Endothelial cell of umbilical vein (primary cell): ENCODE measurements around the gene RIMBP2. TPM values are rescaled to one million over a fixed set of nuclear protein-coding genes. Genes with fewer than 3 reads are reported as not detected.

Experiments used
- BruUV-seq: library from RNA; stranded (reverse); fragments of 400-500 nt; replicated peaks from 2 replicates; lab custom pipeline; 2021; lab: Mats Ljungman, UMichigan
- CTCF ChIA-PET: fragments of 300-600, 350-600 bp; sonication (Branson Sonifier 250); formaldehyde crosslinking; loops from one replicate; lab custom pipeline; 2021; ENCODE audit warnings: antibody characterized with exemption, inconsistent platforms; lab: Charles Lee
- POLR2A ChIA-PET: fragments of 300-600, 350-600 bp; sonication (Branson Sonifier 250); formaldehyde crosslinking; loops from one replicate; lab custom pipeline; 2021; ENCODE audit warnings: antibody characterized with exemption, inconsistent platforms; lab: Charles Lee
- DNase-seq: peaks from one replicate; pipeline ENCODE4 v3.0.0-alpha.2; 2011; ENCODE audit warnings: low read depth, low spot score
- FAIRE-seq: peaks from 2 replicates; lab custom pipeline; 2011; peaks lifted over from hg19 to GRCh38; lab: Jason Lieb, UNC
- H2AFZ ChIP-seq: 2 replicates; pipeline ENCODE4 v1.6.0; 2012; ENCODE audit warnings: low read depth, low read length, control low read depth, inconsistent platforms
- H3K27ac ChIP-seq: 2 replicates; pipeline ENCODE4 v1.5.1; 2011; ENCODE audit warnings: low read depth, mild to moderate bottlenecking, control low read depth, low read length, moderate library complexity; ENCODE audit not compliant: insufficient read depth
- H3K27me3 ChIP-seq, 2 experiments: 2 replicates each; pipeline versions ENCODE4 v1.6.0 to v1.6.1; 2011; ENCODE audit warnings: low read length in 2 of 2, mixed read lengths in 1 of 2; ENCODE audit not compliant: control insufficient read depth in 2 of 2, insufficient read depth in 2 of 2
- H3K36me3 ChIP-seq, 2 experiments: 2 replicates in 1 of 2; 3 replicates in 1 of 2; pipeline ENCODE4 v1.5.1; 2011; ENCODE audit warnings: low read length in 2 of 2, mild to moderate bottlenecking in 1 of 2, moderate library complexity in 1 of 2; ENCODE audit not compliant: control insufficient read depth in 2 of 2, insufficient read depth in 2 of 2; ENCODE audit errors: extremely low read depth in 1 of 2
- H3K4me1 ChIP-seq: 3 replicates; pipeline ENCODE4 v1.5.1; 2011; ENCODE audit warnings: mild to moderate bottlenecking, low read length; ENCODE audit not compliant: control insufficient read depth, insufficient read depth; ENCODE audit errors: extremely low read depth
- H3K4me2 ChIP-seq: 2 replicates; pipeline ENCODE4 v1.6.1; 2011; ENCODE audit warnings: low read length, control low read depth, mixed read lengths; ENCODE audit not compliant: insufficient read depth
- H3K4me3 ChIP-seq, 3 experiments: fragments of 200-600 bp in 1 of 3; sonication (generic), shearing (Covaris generic) in 1 of 3; replicated peaks in 1 of 3; 2 replicates each; pipeline ENCODE4 v1.5.1; 2011 to 2016; ENCODE audit warnings: control low read depth in 3 of 3, low read length in 3 of 3, mild to moderate bottlenecking in 2 of 3, inconsistent platforms in 1 of 3, low read depth in 1 of 3, moderate library complexity in 1 of 3; ENCODE audit not compliant: insufficient read depth in 1 of 3
- H3K79me2 ChIP-seq: 2 replicates; pipeline ENCODE4 v1.6.0; 2012; ENCODE audit warnings: low read length, inconsistent platforms; ENCODE audit not compliant: control insufficient read depth, insufficient read depth
- H3K9ac ChIP-seq: replicated peaks from 2 replicates; pipeline ENCODE3; 2011; ENCODE audit warnings: low read length, control low read depth; ENCODE audit not compliant: insufficient read depth; ENCODE audit errors: extremely low read depth
- H3K9me1 ChIP-seq: replicated peaks from 3 replicates; pipeline ENCODE4 v1.6.0; 2011; ENCODE audit warnings: mild to moderate bottlenecking, low read length; ENCODE audit not compliant: control insufficient read depth, insufficient read depth; ENCODE audit errors: extremely low read depth
- H3K9me3 ChIP-seq: replicated peaks from 2 replicates; pipeline ENCODE4 v1.5.1; 2012; ENCODE audit warnings: low read length, inconsistent platforms; ENCODE audit not compliant: control insufficient read depth, insufficient read depth
- H4K20me1 ChIP-seq: replicated peaks from 2 replicates; pipeline ENCODE3; 2011; ENCODE audit warnings: mild to moderate bottlenecking, low read length; ENCODE audit not compliant: control insufficient read depth, insufficient read depth; ENCODE audit errors: extremely low read depth
- EZH2 ChIP-seq: IDR thresholded peaks from 2 replicates; pipeline ENCODE4 v1.6.1; 2012; ENCODE audit warnings: borderline replicate concordance, low read depth, mild to moderate bottlenecking, moderate library complexity, low read length, inconsistent platforms; ENCODE audit not compliant: severe bottlenecking
- FOS ChIP-seq: IDR thresholded peaks from 2 replicates; pipeline ENCODE4 v1.6.1; 2011; ENCODE audit warnings: mild to moderate bottlenecking, low read length, moderate library complexity, borderline replicate concordance; ENCODE audit not compliant: insufficient read depth
- GATA2 ChIP-seq: IDR thresholded peaks from 2 replicates; pipeline ENCODE4 v1.7.0; 2011; ENCODE audit warnings: low read depth, mild to moderate bottlenecking, moderate library complexity, mixed read lengths, low read length; ENCODE audit not compliant: insufficient read length, insufficient read depth
- JUN ChIP-seq: IDR thresholded peaks from 2 replicates; pipeline ENCODE4 v1.6.1; 2011; ENCODE audit warnings: borderline replicate concordance, low read depth; ENCODE audit not compliant: insufficient read length, insufficient read depth
- MAX ChIP-seq: IDR thresholded peaks from 2 replicates; pipeline ENCODE4 v1.6.1; 2011; ENCODE audit not compliant: insufficient read depth, insufficient read length
- MYC ChIP-seq: IDR thresholded peaks from one replicate; pipeline ENCODE4 v1.6.1; 2011; ENCODE audit warnings: mild to moderate bottlenecking, low read depth, low read length
- POLR2A ChIP-seq: IDR thresholded peaks from 2 replicates; pipeline ENCODE4 v1.6.1; 2012; ENCODE audit warnings: low read depth, mild to moderate bottlenecking, control low read depth, low read length
- POLR2AphosphoS5 ChIP-seq: IDR thresholded peaks from 2 replicates; pipeline ENCODE4 v1.6.1; 2012; ENCODE audit warnings: low read depth, mild to moderate bottlenecking, control low read depth, low read length, moderate library complexity; ENCODE audit not compliant: insufficient read depth
- dilution Hi-C: fragments of 300-500 bp; cut with MboI; formaldehyde crosslinking; loops from one replicate; pipeline ENCODE4 v1.15.0; 2019; ENCODE audit warnings: low sequenced_read_pairs; ENCODE audit not compliant: extremely low pct_ligation_motif_present
- intact Hi-C: fragments of 100-400 bp; cut with micrococcal nuclease; formaldehyde crosslinking; loops from one replicate; pipeline ENCODE4 v1.10.0; 2022
- polyA plus RNA-seq, 4 experiments: library from polyadenylated mRNA; depleted of rRNA in 3 of 4; stranded (reverse) in 3 of 4; unstranded in 1 of 4; fragments of >200 nt; gene quantifications; 2 replicates each; pipeline versions ENCODE4 v1.2.1 to v1.2.3, GENCODE V29; 2011 to 2012; ENCODE audit warnings: missing spikeins in 1 of 4
- total RNA-seq: library from RNA; stranded (reverse); gene quantifications from 2 replicates; pipeline ENCODE4 v1.2.3, GENCODE V29; 2021
- TF ChIP-seq, protein P1 (sequence below), 2 donors: IDR thresholded peaks; 1 replicate in 1 of 2; 2 replicates in 1 of 2; pipeline ENCODE4 v1.5.1; 2011; ENCODE audit warnings: low read length in 2 of 2, mild to moderate bottlenecking in 2 of 2, moderate library complexity in 2 of 2, control low read depth in 1 of 2, inconsistent platforms in 1 of 2, low read depth in 1 of 2; ENCODE audit not compliant: insufficient read depth in 1 of 2; ENCODE audit errors: extremely low read depth in 1 of 2

The RIMBP2 gene
- total and polyA plus RNA-seq, 2 donors (not counting 3 experiments of a cell fraction or from before 2014, with no cell fraction given): 0.04 TPM; not detected in 1

DNA sequence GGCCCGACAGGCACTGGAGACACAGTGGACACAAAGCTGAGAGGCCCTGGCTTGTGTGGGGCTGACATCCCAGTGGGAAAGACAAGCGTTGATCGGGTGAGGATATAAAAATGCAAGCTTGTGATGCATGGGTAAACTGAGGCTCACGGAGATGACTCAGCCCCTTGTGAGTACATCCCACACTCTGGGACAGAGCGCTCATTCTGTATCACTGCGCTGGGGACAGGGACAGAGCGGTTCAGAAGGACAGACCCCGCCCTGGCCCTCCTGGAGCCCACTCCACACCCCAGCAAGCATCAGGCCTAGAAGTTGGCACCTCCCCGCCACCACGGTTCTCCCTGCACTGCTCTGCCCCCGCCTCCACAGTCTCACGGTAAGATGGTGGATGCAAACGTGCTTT, 222.1 kb downstream of the RIMBP2 start:
- H2AFZ ChIP-seq: no peak overlapping the region
- H3K27me3 ChIP-seq: no peaks in the 10 kb centered on the region
- no peaks in the 10 kb centered on the region for H3K9me1 ChIP-seq
- H3K27ac ChIP-seq: no peak overlapping the region
- intact Hi-C loops: no loop called here
- dilution Hi-C loops: no loop called here
- H3K9me3 ChIP-seq: peaks cover 2% of the 10 kb centered on the region
- ChIA-PET POLR2A (no interaction called here), CTCF (no interaction called here)
- FAIRE-seq: no peak
- H3K36me3 ChIP-seq: no peaks in the 10 kb centered on the region
- H3K4me3 ChIP-seq: no peak overlapping the region
- H3K4me2 ChIP-seq: no peak overlapping the region
- no TSS peak for BruUV-seq
- no peak for DNase-seq
- H3K9ac ChIP-seq: no peak overlapping the region
- no peaks in the 10 kb centered on the region for H4K20me1 ChIP-seq
- H3K79me2 ChIP-seq: no peaks in the 10 kb centered on the region
- H3K4me1 ChIP-seq: no peaks in the 10 kb centered on the region
- TF ChIP-seq POLR2A (no peak), GATA2 (no peak), EZH2 (no peak), POLR2AphosphoS5 (no peak), FOS (no peak), MAX (no peak), MYC (no peak), JUN (no peak)
- TF ChIP-seq, protein P1, sequence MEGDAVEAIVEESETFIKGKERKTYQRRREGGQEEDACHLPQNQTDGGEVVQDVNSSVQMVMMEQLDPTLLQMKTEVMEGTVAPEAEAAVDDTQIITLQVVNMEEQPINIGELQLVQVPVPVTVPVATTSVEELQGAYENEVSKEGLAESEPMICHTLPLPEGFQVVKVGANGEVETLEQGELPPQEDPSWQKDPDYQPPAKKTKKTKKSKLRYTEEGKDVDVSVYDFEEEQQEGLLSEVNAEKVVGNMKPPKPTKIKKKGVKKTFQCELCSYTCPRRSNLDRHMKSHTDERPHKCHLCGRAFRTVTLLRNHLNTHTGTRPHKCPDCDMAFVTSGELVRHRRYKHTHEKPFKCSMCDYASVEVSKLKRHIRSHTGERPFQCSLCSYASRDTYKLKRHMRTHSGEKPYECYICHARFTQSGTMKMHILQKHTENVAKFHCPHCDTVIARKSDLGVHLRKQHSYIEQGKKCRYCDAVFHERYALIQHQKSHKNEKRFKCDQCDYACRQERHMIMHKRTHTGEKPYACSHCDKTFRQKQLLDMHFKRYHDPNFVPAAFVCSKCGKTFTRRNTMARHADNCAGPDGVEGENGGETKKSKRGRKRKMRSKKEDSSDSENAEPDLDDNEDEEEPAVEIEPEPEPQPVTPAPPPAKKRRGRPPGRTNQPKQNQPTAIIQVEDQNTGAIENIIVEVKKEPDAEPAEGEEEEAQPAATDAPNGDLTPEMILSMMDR (IDR thresholded peaks at IDR 0.05; ENCODE audit: extremely low read depth in 1 of 2, insufficient read depth in 1 of 2, low read depth in 1 of 2, low read length in 2 of 2): no peak
